ENCODE results near the gene PTGFRN. TPM values are rescaled to one million over a fixed set of nuclear protein-coding genes. Genes with fewer than 3 reads are reported as not detected.

Gene PTGFRN
- total RNA-seq, 1 experiment from 2014 or later: 60.6 TPM

GRCh38 chr1:116882866-116883265, 26.9 kb upstream of the PTGFRN start:
- Histone ChIP-seq H3K4me3 (replicated peaks in 1 of 2; ENCODE audit: low read depth in 1 of 2, low read length in 2 of 2) (no peak overlapping the region), H4K20me1 (ENCODE audit: insufficient read depth) (no peaks in the 10 kb centered on the region), H3K79me2 (ENCODE audit: insufficient read depth, low read length) (no peaks in the 10 kb centered on the region), H3K9me2 (ENCODE audit: insufficient read depth) (no peaks in the 10 kb centered on the region), H3K27ac (ENCODE audit: low read depth, low read length) (no peak overlapping the region), H3K4me2 (ENCODE audit: low read length) (no peak overlapping the region), H3K9me3 (ENCODE audit: control insufficient read depth in 1 of 2, insufficient read depth in 1 of 2, low read depth in 1 of 2, low read length in 2 of 2) (no peaks in the 10 kb centered on the region), H3K36me3 (ENCODE audit: control insufficient read depth in 1 of 2, insufficient read depth in 2 of 2, low read length in 2 of 2) (no peaks in the 10 kb centered on the region), H3K27me3 (ENCODE audit: insufficient read depth, low read length) (no peaks in the 10 kb centered on the region), H3K9ac (ENCODE audit: low read length) (no peak overlapping the region), H3K4me1 (ENCODE audit: control insufficient read depth in 1 of 2, insufficient read depth in 2 of 2, low read length in 2 of 2) (peaks cover 16 to 20% of the 10 kb centered on the region in 2 experiments), H2AFZ (ENCODE audit: low read depth, low read length, poor library complexity, severe bottlenecking) (no peak overlapping the region)
- intact Hi-C loops (cut with micrococcal nuclease): loop anchor here (5.0 kb wide), 1 partner anchor 146 kb away; no protein-coding TSS in a partner anchor
- no TSS peak for BruUV-seq (replicated peaks)
- DNase-seq (ENCODE audit: low read depth, low spot score): no peak
- ChIA-PET RAD21 (ENCODE audit: low non-redundant PET in 1 of 2, low total read pairs in 2 of 2, uncharacterized antibody in 2 of 2, unreplicated experiment in 2 of 2) (no interaction called here), POLR2A (no interaction called here), CTCF (interaction anchor here (1.7 kb wide), 1 partner anchor 308 kb away, joined by 4 read pairs; no protein-coding TSS in a partner anchor)
- no peak for ATAC-seq
- TF ChIP-seq ATF3 (IDR thresholded peaks at IDR 0.05): no peak
- no peak for TF ChIP-seq SRF (IDR thresholded peaks at IDR 0.05; ENCODE audit: low read depth)
- no peak for TF ChIP-seq YY1 (IDR thresholded peaks at IDR 0.05; ENCODE audit: extremely low read depth, insufficient replicate concordance, low read depth, low read length)
- TF ChIP-seq ZFX (IDR thresholded peaks at IDR 0.05): no peak
- TF ChIP-seq FOSL1 (IDR thresholded peaks at IDR 0.05; ENCODE audit: low read depth): no peak
- no peak for TF ChIP-seq CEBPB (IDR thresholded peaks at IDR 0.05; ENCODE audit: low read depth)
- TF ChIP-seq EZH2 (IDR thresholded peaks at IDR 0.05): no peak
- TF ChIP-seq POLR2A (IDR thresholded peaks at IDR 0.05; ENCODE audit: borderline replicate concordance, extremely low read depth, insufficient read depth, insufficient read length): no peak
- TF ChIP-seq CTCF (IDR thresholded peaks at IDR 0.05 in 2 of 3, conservative IDR thresholded peaks at IDR 0.05 in 1 of 3; ENCODE audit: borderline replicate concordance in 1 of 3, insufficient read depth in 1 of 3, low read depth in 2 of 3, low read length in 2 of 3): no peak
- no peak for TF ChIP-seq ZNF274 (IDR thresholded peaks at IDR 0.05; ENCODE audit: low read depth, low read length)
- no peak for TF ChIP-seq POLR2AphosphoS5 (IDR thresholded peaks at IDR 0.05; ENCODE audit: low read depth, low read length)
- no peak for TF ChIP-seq EGR1 (IDR thresholded peaks at IDR 0.05; ENCODE audit: low read depth)
- no peak for TF ChIP-seq EZH2phosphoT487 (IDR thresholded peaks at IDR 0.05; ENCODE audit: borderline replicate concordance)
- no peak for TF ChIP-seq ZBTB33 (IDR thresholded peaks at IDR 0.05; ENCODE audit: extremely low read depth, insufficient replicate concordance, low read length)
- TF ChIP-seq JUND (IDR thresholded peaks at IDR 0.05): no peak

All from HCT116 (cell line).